Measurements from ENCODE around the gene ATXN7L1. TPM values are rescaled to one million over a fixed set of nuclear protein-coding genes. Genes with fewer than 3 reads are reported as not detected.

ATXN7L1 gene
- total and polyA plus RNA-seq, 4 donors = 4.2 to 22.5 (median 8.5) TPM

DNA sequence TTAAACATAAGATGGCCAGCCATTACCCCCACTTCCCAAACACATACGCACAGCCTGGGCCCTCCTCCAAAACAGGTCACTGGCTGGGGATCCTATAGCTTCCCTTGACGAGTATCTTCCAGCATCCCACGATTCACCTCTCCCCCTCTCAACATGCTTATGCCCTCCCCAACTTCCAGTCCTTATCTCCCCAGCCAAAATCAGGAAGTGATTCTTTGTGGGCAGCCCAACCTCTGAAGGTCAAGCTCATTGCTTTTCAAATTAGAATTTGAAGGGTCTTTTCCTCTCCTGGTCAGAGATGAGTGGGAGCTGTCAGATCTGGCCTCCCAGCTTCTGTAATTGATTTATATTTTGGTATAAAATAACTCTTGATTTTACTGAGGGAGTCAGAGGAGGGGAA is 133.6 kb downstream of the ATXN7L1 start:
- Histone ChIP-seq H3K27me3 (ENCODE audit: control insufficient read depth in 3 of 3, insufficient read depth in 3 of 3, low read length in 2 of 3) (no peaks in the 10 kb centered on the region), H3K36me3 (ENCODE audit: control insufficient read depth in 4 of 4, insufficient read depth in 4 of 4, low read length in 4 of 4) (peaks cover 0 to 1% (median 0%) of the 10 kb centered on the region in 4 donors), H3K4me1 (ENCODE audit: control insufficient read depth in 5 of 5, insufficient read depth in 5 of 5, low read length in 5 of 5) (peaks cover 0 to 4% (median 0%) of the 10 kb centered on the region in 5 donors), H3K27ac (ENCODE audit: low read depth in 1 of 2, low read length in 1 of 2) (no peak overlapping the region), H3K9ac (ENCODE audit: insufficient read depth in 1 of 2, low read length in 2 of 2) (no peak overlapping the region), H3K9me3 (ENCODE audit: control insufficient read depth in 4 of 4, insufficient read depth in 3 of 4, low read length in 3 of 4) (no peaks in the 10 kb centered on the region), H3K4me3 (no peak overlapping the region)
- 53 to 59% methylated on average over 3 of the region's 3 CpGs for WGBS, 2 donors
- ATAC-seq (ENCODE audit: insufficient read depth, low FRiP score) (no peak), DNase-seq (no peak)
- TF ChIP-seq, protein P1, sequence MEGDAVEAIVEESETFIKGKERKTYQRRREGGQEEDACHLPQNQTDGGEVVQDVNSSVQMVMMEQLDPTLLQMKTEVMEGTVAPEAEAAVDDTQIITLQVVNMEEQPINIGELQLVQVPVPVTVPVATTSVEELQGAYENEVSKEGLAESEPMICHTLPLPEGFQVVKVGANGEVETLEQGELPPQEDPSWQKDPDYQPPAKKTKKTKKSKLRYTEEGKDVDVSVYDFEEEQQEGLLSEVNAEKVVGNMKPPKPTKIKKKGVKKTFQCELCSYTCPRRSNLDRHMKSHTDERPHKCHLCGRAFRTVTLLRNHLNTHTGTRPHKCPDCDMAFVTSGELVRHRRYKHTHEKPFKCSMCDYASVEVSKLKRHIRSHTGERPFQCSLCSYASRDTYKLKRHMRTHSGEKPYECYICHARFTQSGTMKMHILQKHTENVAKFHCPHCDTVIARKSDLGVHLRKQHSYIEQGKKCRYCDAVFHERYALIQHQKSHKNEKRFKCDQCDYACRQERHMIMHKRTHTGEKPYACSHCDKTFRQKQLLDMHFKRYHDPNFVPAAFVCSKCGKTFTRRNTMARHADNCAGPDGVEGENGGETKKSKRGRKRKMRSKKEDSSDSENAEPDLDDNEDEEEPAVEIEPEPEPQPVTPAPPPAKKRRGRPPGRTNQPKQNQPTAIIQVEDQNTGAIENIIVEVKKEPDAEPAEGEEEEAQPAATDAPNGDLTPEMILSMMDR (IDR thresholded peaks at IDR 0.05; ENCODE audit: control extremely low read depth, extremely low read depth) = no peak

DNA sequence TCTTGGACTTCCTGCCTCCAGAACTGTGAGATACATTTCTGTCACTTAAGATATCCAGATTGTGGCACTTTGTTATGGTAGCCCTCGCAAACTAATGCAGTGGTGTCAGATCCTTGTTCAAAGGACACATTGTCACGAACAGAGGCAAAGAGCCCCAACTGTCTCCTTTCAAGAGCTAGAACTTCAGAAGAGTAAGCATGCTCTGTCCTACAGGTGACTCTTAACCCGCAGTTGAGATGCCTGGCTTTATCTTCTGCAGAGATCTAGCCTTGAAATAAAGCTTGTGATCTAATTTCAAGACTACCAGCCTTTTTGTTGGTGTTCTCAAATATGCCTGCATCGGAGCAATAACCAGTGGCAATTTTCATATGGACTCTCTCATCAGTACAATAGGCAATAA is 134.4 kb downstream of the ATXN7L1 start:
- TF ChIP-seq, protein P1 (IDR thresholded peaks at IDR 0.05; ENCODE audit: control extremely low read depth, extremely low read depth) = no peak
- peaks cover 0 to 1% (median 0%) of the 10 kb centered on the region in 4 donors for H3K36me3 ChIP-seq (ENCODE audit: control insufficient read depth in 4 of 4, insufficient read depth in 4 of 4, low read length in 4 of 4)
- no peaks in the 10 kb centered on the region for H3K9me3 ChIP-seq (ENCODE audit: control insufficient read depth in 4 of 4, insufficient read depth in 3 of 4, low read length in 3 of 4)
- no peak overlapping the region for H3K27ac ChIP-seq (ENCODE audit: low read depth in 1 of 2, low read length in 1 of 2)
- H3K9ac ChIP-seq (ENCODE audit: insufficient read depth in 1 of 2, low read length in 2 of 2) = no peak overlapping the region
- H3K4me1 ChIP-seq (ENCODE audit: control insufficient read depth in 5 of 5, insufficient read depth in 5 of 5, low read length in 5 of 5) = peaks cover 0 to 4% (median 0%) of the 10 kb centered on the region in 5 donors
- no peaks in the 10 kb centered on the region for H3K27me3 ChIP-seq (ENCODE audit: control insufficient read depth in 3 of 3, insufficient read depth in 3 of 3, low read length in 2 of 3)
- 92 to 96% methylated on average over 4 of the region's 4 CpGs for WGBS, 2 donors
- no peak overlapping the region for H3K4me3 ChIP-seq
- DNase-seq (no peak), ATAC-seq (ENCODE audit: insufficient read depth, low FRiP score) (no peak)

DNA sequence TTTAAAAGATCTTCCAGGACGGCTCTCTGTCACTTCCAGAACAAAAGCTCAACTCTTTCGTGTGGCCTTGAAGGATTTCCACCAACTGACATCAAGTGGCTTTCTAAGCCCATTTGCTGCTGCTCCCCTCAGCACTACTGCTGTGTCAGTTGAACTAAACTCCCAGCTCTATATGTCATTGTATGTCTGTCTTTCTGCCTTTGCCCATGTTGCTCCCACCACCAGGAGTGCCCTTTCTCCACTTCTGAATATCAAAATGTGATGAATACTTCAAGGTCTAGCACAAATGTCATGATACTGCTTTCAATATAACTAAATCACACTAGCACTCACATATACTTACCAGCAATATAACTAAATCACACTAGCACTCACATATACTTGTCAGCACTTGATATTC is 138.3 kb downstream of the ATXN7L1 start:
- no peak overlapping the region for H3K27ac ChIP-seq (ENCODE audit: low read depth in 1 of 2, low read length in 1 of 2)
- no peak for ATAC-seq (ENCODE audit: insufficient read depth, low FRiP score)
- WGBS, 2 donors = 88 to 95% methylated on average over 2 of the region's 2 CpGs
- H3K9me3 ChIP-seq (ENCODE audit: control insufficient read depth in 4 of 4, insufficient read depth in 3 of 4, low read length in 3 of 4) = no peaks in the 10 kb centered on the region
- H3K4me3 ChIP-seq = no peak overlapping the region
- peaks cover 0 to 1% (median 0%) of the 10 kb centered on the region in 4 donors for H3K36me3 ChIP-seq (ENCODE audit: control insufficient read depth in 4 of 4, insufficient read depth in 4 of 4, low read length in 4 of 4)
- TF ChIP-seq, protein P1 (IDR thresholded peaks at IDR 0.05; ENCODE audit: control extremely low read depth, extremely low read depth) = no peak
- no peak overlapping the region for H3K9ac ChIP-seq (ENCODE audit: insufficient read depth in 1 of 2, low read length in 2 of 2)
- H3K27me3 ChIP-seq (ENCODE audit: control insufficient read depth in 3 of 3, insufficient read depth in 3 of 3, low read length in 2 of 3) = no peaks in the 10 kb centered on the region
- DNase-seq = no peak
- peaks cover 0 to under 1% (median 0%) of the 10 kb centered on the region in 5 donors for H3K4me1 ChIP-seq (ENCODE audit: control insufficient read depth in 5 of 5, insufficient read depth in 5 of 5, low read length in 5 of 5)

DNA sequence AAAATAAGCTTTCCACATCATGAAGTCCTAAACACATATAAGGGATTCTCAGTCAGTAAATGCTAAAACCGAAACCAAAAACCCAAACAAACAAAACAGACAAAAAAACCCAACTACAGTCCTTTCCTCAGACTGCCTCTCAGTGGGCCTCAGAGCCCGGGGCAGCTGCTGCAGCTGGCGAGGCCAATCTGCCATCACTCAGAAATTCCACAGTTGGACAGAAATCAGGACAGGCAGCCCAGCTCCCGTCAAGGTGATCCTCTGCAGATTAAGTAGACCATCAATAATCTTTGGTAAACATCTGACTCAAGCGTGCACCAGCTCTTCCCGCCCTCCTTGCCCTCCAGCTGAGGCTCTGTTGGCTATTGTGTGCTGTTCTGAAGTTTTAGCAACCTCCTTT is 142.2 kb downstream of the ATXN7L1 start:
- no peak for ATAC-seq (ENCODE audit: insufficient read depth, low FRiP score)
- no peak for DNase-seq
- TF ChIP-seq, protein P1 (IDR thresholded peaks at IDR 0.05; ENCODE audit: control extremely low read depth, extremely low read depth) = no peak
- no peak overlapping the region for H3K4me3 ChIP-seq
- H3K9me3 ChIP-seq (ENCODE audit: control insufficient read depth in 4 of 4, insufficient read depth in 3 of 4, low read length in 3 of 4) = no peaks in the 10 kb centered on the region
- 80 to 87% methylated on average over 6 of the region's 6 CpGs for WGBS, 2 donors
- H3K27me3 ChIP-seq (ENCODE audit: control insufficient read depth in 3 of 3, insufficient read depth in 3 of 3, low read length in 2 of 3) = no peaks in the 10 kb centered on the region
- no peak overlapping the region for H3K27ac ChIP-seq (ENCODE audit: low read depth in 1 of 2, low read length in 1 of 2)
- H3K36me3 ChIP-seq (ENCODE audit: control insufficient read depth in 4 of 4, insufficient read depth in 4 of 4, low read length in 4 of 4) = no peaks in the 10 kb centered on the region
- no peak overlapping the region for H3K9ac ChIP-seq (ENCODE audit: insufficient read depth in 1 of 2, low read length in 2 of 2)
- no peaks in the 10 kb centered on the region for H3K4me1 ChIP-seq (ENCODE audit: control insufficient read depth in 5 of 5, insufficient read depth in 5 of 5, low read length in 5 of 5)

Measured in lung (tissue), 12 donors.